Stimulated activated CD8-positive, alpha-beta memory T cell treated with anti-CD3 and anti-CD28 coated beads, Interleukin-7, amount 100 ng/mL, for 4 hours (primary cell): ENCODE results near the gene CNGA1.
A peak's percentile ranks its signal among the peaks of the same experiment; 100 is the strongest.
"Not testable (repeated sequence)": the region's sequence is repeated elsewhere in the genome, so short reads cannot be mapped to it uniquely, and the experiment has no call there.

ENCODE experiments used
- DNase-seq, 2 donors: peaks; one replicate each; pipeline ENCODE4 v3.0.0-alpha.2; 2020; ENCODE audit warnings: low read depth in 2 of 2

CNGA1 gene

GRCh38 chr4:47972721-47973120 lies 43.8 kb downstream of the CNGA1 start:
- no peak for DNase-seq

- DNase-seq: no peak
These were observed 44.3 kb downstream of the CNGA1 start for GRCh38 chr4:47972181-47972580.

GRCh38 chr4:47968847-47969246 lies 47.6 kb downstream of the CNGA1 start:
- no peak for DNase-seq

DNA sequence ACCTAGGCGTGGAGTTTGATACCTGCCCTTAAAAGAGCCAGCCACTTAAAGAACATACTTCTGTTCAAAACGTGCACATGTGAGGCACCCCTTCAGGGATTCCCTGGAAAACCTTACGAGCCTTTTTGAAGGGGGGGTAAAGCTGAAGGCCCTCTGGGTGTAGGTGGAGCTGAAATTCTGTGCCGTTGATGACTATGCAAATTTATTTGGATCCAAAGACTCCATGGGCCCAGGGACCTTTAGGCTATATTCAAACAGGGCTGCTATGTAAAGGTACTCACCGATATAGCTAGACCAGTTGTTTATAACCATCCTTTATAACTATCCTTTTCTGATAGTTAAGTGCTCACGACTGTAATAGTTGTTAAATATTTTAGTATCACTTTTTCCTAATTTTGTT lies 61.8 kb downstream of the CNGA1 start:
- DNase-seq: no peak

DNA sequence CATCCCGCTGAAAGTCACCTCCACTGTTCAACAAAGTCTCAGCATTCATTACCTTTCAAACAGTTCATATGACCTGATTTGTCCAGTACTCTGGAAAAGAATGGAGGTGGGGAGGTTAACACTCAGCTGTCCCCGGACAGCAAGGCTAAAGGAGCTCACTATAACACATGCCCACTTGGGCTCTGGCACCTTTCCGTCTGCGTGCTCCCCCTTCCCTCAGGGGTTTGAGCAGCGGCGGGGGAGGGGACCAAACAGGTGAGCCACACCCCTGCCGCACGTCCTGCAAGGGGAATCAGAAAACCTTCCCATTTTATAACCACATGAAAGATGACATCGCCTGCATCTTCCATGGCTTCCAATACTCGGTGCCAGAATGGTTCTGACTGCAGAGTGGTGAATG lies 62.2 kb downstream of the CNGA1 start:
- DNase-seq: no peak

GRCh38 chr4:47945930-47946726 lies 70.4 kb downstream of the CNGA1 start:
- no peak for DNase-seq

GRCh38 chr4:47942081-47942819 lies 74.2 kb downstream of the CNGA1 start:
- DNase-seq: no peak

DNA sequence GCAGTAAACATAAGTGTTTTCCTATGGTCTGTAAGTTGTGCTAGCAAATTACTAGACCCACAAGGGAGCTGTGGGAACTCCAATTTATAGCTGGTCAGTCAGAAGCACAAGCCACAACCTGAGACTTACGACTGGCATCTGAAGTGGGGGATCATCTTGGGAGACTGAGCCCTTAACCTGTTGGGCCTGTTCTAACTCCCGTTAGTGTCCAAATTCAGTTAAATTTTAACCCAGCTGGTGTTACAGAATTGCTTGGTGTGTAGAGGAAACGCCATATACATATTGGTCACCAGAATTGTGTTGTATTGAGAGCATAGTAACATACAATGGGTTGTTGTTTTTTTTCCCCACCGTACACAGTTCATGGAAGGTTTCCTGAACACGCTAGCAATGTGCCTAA lies 77.0 kb downstream of the CNGA1 start:
- no peak for DNase-seq

- DNase-seq: no peak
These were observed 80.1 kb downstream of the CNGA1 start for GRCh38 chr4:47936336-47936735.

DNA sequence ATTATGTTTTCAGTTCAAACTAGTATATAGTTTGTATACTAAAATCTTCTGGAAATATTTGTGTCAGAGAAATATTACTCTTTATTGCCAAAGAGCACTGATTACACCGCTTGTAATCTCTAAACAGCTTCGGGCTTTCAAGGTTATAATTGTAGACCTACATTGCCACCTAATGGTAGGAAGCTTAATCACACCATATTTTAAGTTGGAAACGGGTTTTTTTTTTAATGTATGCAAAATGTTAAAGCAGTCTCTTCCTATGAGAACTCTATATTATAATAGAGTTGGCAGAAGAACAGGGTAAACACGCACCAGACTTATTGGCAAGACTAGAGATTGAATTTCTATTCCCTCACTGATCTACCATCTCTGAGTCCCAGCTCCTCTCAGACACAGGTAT lies 82.6 kb downstream of the CNGA1 start:
- no peak for DNase-seq

GRCh38 chr4:47930971-47931804 lies 85.3 kb downstream of the CNGA1 start:
- no peak for DNase-seq

DNA sequence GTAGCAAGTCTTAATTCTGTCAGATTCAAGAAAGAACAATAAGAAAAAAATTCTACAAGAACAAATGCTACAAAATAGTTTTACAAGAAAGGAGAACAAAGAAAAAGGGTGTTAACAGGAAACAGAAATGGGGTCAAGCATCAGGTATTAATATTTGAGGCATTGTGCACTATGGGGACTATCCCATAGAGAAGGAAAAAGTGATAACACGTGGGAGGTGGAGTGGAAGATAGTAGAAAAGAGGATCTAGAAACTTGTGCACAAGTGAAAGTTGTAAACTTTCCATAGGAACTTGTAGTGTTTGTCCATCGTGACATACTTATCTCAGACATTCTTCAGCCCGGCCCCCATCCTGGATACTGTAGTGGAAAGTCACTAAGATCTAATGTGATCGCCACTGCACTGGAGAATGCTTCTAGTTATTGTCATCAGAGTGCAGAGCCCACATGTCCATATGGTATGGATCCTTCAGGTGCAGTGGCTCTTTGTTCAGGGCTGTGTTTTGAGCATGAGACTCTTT lies 86.7 kb downstream of the CNGA1 start:
- DNase-seq: no peak

- DNase-seq: peak in 1 of 2 donors; percentile 18
These were observed 89.7 kb downstream of the CNGA1 start for GRCh38 chr4:47926667-47927258.

GRCh38 chr4:47923261-47923608 lies 93.2 kb downstream of the CNGA1 start:
- not testable (repeated sequence) for DNase-seq

DNA sequence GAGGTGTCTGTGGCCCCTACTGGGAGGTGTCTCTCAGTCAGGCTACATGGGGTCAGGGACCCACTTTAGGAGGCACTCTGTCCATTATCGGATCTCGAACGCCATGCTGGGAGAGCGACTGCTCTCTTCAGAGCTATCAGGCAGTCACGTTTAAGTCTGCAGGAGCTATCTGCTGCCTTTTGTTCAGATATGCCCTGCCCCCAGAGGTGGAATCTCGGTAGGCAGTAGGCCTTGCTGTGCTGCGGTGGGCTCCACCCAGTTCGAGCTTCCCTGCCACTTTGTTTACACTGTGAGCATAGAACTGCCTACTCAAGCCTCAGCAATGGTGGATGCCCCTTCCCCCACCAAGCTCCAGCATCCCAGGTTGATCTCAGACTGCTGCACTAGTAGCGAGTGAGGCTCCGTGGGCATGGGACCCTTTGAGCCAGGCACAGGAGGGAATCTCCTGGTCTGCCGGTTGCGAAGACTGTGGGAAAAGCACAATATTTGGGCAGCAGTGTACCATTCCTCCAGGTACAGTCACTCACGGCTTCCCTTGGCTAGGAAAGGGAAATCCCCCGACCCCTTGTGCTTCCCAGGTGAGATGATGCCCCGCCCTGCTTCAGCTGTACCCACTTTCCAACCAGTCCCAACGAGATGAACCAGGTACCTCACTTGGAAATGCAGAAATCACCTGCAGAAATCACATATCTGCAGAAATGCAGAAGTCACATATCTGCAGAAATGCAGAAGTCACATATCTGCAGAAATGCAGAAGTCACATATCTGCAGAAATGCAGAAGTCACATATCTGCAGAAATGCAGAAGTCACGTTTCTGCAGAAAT lies 93.8 kb downstream of the CNGA1 start:
- DNase-seq: not testable (repeated sequence)

- not testable (repeated sequence) for DNase-seq
These were observed 99.3 kb downstream of the CNGA1 start for GRCh38 chr4:47917163-47917562.

DNA sequence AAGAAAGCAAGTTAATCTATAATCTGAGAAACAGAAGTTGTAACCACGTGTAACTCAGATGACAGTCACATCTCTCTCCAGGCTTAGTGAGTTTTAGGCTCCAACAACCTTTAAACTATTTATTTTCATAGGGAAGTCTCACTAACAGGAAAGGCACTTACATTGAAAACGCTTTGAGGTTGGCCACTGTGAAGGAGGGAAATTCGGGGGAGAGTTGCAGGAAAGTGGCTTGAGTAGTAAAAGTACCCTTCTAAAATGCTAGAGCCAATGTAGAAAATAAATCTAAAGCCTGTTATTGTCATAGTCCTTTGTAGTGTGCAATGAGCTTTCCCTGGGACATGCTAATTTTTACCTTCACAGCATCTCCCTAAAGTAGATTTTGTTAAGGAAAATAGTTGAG lies 101.1 kb downstream of the CNGA1 start:
- no peak for DNase-seq

GRCh38 chr4:47914926-47915237 lies 101.6 kb downstream of the CNGA1 start:
- no peak for DNase-seq

- peak; percentile 95 for DNase-seq
These were observed 102.1 kb downstream of the CNGA1 start, which contains the start of gene NFXL1 for GRCh38 chr4:47914220-47914925. Gene NFXL1, minus strand, starts transcription at chr4:47914583. Its CDS starts 380 bp downstream, at chr4:47914203.

DNA sequence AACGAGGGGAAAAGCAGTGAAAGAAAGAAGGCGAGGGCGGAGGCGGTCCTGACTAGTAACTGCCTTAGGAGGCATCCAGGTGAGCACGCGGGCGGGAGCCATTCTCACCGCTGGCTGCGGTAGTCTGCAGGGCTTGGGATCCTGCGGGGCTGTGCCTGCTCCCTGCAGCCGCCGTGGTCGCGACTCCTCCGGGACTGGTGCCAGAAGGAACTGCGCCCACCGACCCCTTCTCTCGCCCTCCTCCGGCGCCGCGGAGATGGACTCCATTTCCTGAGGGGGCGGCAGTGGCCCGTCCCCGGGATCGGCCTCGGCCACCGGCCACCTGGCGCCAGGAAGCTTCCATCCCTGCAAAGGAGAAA lies 102.6 kb downstream of the CNGA1 start:
- DNase-seq: peak; percentile 5 to 17
